GM19035 (cell line): Measurements from ENCODE around the gene SPPL2C.

Experiments used
- ATAC-seq: cut with Tn5 transposase; IDR thresholded peaks from one replicate; pipeline ENCODE4 v1.9.1; 2021; ENCODE audit not compliant: unreplicated experiment

Gene SPPL2C, protein sequence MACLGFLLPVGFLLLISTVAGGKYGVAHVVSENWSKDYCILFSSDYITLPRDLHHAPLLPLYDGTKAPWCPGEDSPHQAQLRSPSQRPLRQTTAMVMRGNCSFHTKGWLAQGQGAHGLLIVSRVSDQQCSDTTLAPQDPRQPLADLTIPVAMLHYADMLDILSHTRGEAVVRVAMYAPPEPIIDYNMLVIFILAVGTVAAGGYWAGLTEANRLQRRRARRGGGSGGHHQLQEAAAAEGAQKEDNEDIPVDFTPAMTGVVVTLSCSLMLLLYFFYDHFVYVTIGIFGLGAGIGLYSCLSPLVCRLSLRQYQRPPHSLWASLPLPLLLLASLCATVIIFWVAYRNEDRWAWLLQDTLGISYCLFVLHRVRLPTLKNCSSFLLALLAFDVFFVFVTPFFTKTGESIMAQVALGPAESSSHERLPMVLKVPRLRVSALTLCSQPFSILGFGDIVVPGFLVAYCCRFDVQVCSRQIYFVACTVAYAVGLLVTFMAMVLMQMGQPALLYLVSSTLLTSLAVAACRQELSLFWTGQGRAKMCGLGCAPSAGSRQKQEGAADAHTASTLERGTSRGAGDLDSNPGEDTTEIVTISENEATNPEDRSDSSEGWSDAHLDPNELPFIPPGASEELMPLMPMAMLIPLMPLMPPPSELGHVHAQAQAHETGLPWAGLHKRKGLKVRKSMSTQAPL

DNA sequence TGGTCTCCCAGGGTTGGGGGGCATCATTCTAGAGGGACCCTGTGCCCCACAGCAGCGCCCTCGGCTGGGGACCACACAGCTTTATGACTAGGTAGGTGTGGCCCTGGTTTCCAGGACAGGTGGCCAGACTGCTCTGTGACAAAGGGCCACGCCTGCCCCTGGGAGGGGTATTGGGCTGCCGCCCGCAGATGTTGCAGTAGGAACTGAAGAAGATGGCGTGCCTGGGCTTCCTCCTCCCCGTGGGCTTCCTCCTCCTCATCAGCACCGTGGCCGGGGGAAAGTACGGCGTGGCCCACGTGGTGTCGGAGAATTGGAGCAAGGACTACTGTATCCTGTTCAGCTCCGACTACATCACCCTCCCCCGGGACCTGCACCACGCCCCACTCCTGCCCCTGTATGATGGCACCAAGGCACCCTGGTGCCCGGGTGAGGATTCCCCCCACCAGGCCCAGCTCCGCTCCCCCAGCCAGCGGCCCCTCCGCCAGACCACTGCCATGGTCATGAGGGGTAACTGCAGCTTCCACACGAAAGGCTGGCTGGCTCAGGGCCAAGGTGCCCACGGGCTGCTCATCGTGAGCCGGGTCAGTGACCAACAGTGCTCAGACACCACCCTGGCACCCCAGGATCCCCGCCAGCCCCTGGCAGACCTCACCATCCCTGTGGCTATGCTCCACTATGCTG is at the start of gene SPPL2C:
Gene SPPL2C, plus strand, starts transcription at position 187 of the 681 bp plus-strand sequence. Its CDS starts 26 bp downstream, at position 213.
- ATAC-seq, result no peak

DNA sequence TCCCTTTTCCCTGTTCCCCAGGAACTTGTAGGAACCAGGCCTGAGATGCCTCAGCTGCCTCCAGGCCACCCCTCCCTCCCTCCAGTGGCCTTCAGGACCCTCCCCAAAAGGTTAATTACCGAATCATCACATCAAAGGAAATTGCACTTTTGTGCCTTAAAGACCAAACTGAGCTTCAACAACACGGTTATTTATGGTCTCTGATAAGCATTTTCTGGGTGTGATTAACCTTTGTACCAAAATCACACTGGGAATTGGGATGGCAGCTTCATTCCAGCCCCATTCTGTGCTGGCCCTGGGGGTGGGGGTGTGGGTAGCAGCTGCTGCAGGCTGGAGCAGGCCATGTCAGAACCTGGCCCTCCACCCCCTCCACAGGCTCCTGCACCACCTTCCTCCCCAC is 43.9 kb upstream of the SPPL2C start:
- ATAC-seq, result no peak

DNA sequence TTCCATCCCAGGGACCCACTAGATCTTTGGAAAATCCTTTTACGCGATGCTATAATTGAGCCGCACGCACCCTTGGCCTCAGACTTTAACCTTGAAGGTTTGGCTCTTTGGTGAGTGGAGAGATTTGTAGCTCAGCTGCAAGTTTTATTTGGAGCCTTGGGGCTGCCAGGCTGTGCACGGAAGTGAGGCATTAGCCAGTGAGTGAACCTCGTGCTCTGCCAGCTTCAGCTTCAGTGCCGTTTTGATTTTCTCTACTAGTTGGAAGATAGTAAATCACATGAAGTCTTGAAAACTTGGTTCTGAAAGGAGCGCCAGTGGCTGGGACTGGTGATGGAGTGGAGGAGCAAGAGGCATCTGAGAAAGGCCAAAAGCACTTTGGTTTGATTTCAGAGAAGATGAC is 43.3 kb upstream of the SPPL2C start:
- ATAC-seq, result no peak

DNA sequence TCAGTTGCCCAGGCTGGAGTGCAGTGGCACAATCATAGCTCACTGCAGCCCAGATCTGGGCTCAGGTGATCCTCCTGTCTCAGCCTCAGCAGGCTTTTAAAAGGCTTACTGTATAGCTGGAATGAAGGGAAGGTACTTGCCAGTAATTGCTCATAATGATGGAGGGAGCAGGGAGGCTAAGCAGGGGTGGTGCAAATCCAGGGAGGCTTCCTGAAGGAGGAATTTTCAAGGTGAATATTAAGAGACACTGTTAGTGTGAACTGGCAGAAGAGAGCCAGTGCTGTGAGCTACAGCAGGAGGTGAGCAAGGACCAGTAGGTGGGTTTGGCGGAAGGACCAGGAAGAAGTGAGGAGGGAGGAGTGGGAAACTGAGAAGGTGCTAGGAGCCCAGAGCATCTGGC is 35.8 kb upstream of the SPPL2C start:
- no peak for ATAC-seq

DNA sequence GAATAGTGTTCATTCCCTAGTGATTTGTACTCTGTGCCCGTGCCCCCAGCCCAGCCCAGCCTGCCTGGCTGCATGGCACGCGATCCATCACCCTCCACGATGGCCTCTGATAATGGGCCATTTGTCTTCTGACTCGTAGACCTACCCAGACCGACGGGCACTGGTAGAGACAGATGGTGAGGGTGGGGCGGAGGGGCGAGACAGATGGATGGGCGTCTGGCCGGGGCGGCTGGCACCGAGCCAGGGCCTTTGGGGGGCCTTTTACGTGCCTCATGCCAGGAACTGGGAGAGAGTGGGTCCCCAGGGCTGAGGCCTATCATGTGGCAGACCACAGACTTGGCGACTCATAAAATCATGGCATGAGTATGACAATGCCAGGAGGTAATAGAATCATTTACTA is 35.2 kb upstream of the SPPL2C start:
- no peak for ATAC-seq

DNA sequence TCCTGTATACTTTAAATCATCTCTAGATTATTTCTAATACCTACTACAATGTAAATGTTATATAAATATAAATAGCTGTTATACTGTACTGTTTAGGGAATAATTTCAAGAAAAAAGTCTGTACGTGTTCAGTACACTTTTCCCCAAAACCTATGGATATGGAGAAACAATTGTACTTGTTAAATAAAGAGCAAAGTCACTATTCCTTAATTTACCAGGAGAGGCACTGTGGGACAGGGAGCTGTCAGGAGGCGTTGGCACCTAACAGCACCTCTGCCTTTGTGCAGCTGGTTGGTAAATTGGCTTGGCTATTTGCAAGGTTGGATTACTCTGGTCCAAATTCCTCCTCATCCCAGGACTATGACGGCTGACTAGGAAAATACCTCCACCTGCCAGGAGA is 32.6 kb upstream of the SPPL2C start:
- no peak for ATAC-seq

DNA sequence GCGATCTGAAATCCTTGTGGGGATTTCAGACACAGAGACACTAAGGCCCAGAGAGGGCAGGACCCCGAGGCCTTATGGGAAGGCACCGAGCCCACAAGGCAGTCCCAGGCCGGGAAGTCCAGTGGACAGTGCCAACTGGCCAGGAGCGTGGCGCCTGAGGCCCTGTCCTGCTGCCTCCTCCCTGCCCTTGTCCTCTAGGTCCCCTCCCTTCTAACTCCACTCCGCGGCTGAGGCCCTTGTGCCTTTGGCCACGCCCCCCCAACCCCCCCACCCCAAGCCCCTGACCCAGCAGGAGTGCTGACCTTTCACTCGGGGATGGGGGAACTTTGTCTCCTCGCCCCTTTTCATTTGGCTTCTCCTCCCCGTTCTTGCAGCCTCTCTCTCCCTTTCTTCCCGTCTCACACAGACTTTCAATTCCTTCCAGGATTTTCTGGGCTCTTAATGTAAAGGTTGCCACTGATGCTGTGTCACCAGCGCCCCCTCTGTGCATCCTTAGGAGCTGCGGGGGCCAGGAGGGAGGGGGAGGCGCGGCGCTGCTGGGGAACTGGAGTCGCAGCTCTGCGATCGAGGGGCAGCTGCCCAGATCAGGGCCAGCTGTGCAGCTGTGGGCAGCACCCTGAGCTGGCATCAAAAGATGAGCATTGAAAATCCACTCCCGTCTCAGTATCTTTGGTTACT is 31.5 kb upstream of the SPPL2C start:
- no peak for ATAC-seq

DNA sequence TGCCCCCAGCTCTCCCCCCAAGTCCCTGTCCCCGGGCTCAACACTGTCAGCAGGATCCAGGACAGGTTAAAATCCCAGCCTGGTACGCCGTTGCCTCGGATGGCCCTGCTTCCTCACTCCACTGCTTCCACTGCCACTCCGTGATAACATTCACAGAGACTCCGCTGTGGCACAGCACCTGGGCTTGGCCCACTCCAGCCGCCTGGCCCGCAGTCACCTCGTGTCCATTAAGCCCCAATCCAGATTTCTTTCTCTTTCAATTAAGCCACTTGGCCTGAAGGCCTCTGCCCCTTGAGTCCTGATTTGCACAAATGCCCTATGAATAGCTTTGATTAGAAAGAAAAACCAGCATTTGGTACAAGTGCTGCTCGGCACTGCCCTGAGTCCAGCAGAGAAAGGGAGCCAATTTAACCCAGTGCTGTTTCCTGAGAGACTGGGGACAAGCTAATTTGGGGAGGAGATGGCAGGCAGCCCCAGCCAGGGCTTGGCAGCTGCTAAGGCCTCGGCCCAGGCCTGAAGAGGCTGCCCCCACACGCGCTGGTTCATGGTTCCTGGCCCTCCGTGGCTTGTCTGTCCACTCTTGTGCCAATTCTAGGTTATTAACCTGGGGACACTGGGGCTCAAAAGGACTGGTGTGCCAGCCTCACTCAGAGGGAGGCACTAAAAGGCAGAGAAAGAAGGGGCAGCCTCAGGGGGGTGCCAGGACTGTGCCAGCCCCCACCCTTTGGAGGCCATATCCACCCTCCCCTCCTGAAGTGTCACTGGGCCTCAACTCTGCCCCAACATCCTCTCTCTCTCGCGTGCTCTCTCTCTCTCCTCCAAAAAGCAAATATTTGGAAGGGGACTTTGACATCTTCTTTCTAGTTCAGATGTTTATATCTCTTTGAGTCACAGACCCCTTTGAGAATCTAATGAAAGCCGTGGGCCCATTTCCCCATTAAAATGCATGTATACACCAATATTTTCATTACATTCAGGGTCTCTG is 29.8 kb upstream of the SPPL2C start:
- ATAC-seq, result no peak

DNA sequence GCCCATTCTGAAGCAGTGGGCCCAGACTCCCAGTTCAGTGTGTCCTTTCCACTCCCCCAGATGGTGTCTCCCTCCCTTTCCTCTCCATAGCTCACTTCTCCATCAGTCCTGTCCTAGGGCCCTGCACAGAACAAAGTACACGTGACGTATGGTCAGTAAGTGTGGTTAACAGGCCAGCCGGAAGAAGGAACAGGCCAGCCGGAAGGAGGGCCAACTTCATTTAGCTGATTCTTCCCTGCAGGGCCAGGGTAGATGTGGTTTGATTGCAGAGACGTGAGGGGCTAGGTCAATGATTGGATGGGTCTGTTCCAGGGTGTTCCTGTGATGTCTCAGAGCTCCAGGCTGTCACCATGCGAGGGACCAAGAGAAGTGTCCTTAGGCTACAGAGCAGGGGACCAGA is 28.9 kb upstream of the SPPL2C start:
- ATAC-seq, result no peak

DNA sequence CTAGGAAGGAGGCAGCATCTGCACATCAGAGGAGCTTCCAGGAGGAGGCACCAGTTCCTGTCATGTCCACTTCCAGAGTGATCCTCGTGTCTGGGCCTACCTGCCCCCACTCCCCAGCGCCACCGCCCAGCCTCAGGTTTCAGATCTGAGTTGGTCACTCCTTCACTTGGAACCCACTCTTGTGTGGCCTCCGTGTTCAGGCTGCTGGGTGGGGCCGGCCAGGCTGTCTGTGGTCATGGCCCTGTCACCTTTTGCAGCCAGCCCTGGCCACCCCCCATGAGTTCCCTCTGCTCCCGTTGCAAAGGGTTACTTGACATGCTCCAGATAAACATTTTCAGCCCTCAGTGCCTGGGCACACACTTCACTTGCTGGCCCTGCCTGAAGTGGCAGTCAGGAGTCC is 26.6 kb upstream of the SPPL2C start:
- no peak for ATAC-seq

DNA sequence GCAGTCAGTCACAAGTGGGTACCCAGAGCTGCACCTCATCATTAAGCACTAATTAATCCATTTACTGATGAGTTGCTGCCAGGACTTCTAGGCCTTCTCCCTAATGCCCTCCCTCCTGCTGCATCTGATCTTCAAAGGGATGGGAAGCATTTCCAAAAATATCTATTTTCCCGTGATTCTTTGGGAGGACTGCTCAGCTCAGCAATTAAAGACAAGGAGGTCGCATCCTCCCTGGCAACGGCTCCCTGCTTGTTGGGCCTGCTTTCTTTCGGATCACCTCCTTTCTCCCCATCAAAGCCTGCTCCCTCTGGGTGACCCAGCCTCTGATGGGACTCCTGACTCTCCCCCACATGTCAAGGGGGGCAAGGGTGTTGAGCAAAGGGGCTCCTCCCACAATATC is 26.0 kb upstream of the SPPL2C start:
- ATAC-seq, result no peak

DNA sequence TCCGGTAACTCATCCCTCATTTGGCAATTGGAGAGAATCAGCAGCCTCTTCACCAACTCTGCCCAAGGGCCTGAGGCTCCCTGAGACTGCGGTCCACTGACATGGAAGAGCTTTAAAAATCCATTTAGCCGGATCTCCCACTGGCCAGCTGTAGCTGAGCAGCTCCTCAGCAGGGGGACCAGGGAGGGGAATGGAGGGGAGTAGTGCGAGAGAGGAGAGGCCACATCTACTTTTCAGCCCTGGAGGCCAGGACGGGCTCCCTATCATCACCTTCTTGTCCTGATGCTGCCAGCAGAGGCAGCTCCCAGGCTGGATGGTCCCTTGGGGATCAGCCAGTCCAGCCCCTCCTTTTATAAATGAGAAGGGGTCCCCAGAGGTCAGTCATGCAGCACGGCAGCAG is 25.0 kb upstream of the SPPL2C start:
- no peak for ATAC-seq

DNA sequence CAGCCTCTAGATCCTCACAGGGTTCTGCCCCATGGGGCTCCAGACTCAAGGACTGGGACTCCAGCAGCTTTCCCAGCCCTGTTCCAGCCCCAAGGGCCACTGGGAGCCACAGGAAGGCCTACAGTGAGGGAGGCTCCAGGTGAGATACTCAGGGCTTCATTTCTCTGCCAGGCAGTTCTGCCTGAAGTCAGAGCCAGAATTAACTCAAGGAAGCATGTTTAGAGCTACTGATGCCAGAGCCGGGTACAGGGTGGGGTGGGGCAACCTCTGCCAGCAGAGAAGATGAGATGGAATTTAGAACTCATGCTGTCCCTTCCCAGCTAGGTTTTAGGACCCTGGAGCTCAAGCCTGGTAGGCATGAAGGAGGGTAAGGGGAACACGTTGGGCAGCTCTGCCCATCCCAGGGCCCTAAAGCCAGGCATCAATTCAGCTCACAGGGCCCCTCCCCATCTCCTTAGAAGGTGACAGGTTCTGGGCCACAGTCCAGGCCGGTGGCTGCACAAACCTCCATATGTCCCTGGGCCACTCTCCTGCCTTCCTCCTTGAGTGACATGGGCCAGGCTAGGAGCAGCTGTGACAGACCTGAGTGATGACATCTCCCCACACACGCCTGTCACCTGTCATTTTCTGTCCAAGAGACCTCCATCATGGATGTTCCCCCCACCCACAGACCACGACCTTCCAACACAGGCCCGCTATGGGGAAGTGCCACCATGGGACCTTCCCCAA is 24.5 kb upstream of the SPPL2C start:
- no peak for ATAC-seq

DNA sequence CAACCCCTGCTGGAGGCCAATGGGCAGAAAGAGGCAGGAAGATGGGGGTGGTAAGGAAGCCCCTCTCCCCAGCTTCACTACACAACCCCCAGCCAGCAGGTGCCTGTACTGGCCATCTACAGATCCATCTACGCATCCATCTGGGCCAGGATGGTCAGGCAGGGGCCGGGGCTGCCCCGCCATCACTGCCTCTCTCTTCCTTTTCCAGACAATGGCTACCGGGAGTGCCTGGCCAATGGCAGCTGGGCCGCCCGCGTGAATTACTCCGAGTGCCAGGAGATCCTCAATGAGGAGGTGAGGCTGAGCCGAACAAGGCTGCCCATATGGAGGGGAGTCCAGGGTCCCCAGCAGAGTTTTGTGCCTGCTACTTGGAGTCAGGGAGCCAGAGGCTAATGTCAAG is 23.5 kb upstream of the SPPL2C start:
- ATAC-seq, result no peak

DNA sequence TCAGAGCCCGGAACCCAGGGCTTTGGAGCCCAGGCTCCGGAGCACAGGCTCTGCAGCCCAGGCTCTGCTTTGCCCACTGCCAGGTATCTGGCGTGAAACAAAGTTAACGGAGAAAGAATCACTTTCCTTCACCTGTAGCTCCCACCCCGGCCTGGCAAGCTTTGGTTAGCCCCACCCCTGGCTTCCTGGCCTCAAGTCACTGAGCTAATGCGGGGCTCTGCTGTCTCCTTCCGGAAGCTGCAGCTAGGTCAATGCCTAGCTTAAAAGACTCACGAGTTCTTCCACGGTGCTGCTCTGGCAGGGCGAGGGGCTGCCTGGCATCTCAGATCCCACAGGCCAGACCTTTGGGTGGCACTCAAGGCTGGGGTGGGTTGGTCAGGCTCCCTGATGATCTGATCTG is 21.1 kb upstream of the SPPL2C start:
- no peak for ATAC-seq

DNA sequence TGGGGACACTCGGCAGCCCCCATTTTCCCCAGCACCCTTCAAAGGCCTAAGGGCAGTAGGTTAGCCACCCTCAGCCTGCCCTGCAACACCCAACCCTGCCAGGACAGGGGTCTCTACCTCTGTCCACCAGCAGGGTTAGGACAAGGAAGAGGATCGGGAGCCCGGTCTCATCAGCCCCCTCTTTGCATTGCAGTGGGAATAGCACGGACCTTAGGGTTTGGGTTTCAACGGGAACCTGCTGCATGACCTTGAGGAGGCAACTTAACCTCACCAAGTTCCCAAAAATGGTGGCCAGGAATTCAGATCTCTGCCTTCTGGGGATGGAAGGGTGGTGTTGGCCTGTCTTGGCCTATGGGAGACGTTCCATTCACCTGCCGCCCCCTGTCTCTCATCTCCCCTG is 20.2 kb upstream of the SPPL2C start:
- ATAC-seq, result no peak

DNA sequence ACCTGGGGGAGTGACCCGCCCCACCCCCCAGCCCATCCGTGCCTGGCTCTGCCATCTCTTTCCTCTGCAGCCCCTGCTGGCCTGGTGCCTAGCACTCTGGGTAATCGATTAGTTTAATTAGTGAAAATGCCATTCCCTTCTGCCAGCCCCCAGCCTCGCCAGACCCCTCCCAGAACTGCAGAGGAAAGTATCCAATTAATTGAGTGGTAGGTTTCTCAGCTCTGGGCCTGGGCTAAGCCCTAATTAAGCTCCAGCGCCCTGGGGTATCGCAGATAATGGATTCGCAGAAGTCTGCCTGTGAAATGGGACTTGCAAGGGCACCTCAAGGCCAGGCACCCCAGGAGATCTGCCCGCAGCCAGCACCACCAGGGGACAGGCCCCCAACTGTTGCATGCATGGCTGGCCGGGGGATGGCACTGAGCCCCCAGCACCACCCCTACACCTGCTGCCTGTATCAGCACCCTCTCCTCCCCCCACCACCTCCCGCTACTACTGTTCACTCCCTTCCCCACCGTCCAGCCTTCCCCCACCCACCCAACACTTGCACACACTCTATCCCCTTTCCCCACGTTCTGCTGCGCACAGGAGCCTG is 19.7 kb upstream of the SPPL2C start:
- no peak for ATAC-seq

DNA sequence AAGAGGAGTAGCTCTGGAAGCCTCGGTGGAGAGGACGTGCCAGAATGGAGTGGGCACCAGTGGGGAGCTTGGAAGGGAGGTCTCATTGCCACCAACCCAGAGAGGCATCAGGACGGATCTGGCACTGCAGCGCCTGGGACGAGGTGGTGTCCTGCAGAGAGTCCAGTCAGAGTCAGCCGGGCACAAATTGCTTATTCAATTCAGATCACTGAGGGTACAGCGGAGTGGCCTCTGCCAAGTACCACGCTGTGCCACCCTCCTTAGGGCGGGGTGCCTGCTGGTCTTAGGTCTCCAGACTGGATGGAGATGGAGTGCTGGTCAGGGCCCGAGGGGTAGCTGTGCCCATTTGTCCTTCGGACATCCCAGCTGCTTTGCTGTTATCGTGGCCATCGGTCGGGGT is 18.9 kb upstream of the SPPL2C start:
- ATAC-seq, result no peak

DNA sequence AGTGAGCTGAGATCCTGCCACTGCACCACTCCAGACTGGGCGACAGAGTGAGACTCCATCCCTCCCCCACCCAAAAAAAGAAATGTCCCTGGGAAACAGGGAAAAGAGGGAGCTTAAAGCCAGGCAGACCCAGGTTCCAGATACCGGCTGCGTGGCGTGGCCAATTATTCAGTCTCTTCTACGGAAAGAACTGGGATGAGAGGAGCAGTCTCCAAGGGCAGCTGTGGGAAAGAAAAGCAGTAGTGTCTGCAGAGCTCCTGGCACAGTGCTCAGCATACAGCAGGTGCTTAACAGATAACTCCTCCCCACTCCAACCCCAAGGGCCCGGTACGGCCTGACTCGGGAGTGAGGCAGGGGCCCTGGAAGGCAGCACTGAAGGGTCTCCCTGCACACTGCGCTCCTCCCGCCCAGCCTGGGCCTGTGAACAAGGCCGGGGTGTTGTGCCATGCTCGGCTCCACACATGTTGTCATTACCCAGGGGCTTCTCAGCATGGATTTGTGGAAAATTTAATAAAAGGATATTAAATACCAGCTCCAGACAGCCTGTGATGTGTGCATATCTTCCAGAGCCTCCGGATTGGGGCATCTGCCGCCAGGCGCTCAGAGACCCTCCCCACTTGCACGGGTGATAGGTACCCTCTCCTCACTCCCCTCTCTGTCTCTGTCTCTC is 17.6 kb upstream of the SPPL2C start:
- ATAC-seq, result no peak
